Ishikawa (cell line): ENCODE data around the gene LYRM7.

ENCODE experiments used
- CEBPB ChIP-seq: IDR thresholded peaks from 2 replicates; pipeline ENCODE4 v1.6.1; 2012
- EGR1 ChIP-seq: IDR thresholded peaks from 2 replicates; pipeline ENCODE4 v1.6.1; 2012
- EP300 ChIP-seq: IDR thresholded peaks from 2 replicates; pipeline ENCODE4 v1.6.1; 2012; ENCODE audit warnings: borderline replicate concordance
- FOXM1 ChIP-seq: IDR thresholded peaks from 2 replicates; pipeline ENCODE4 v1.6.1; 2012; ENCODE audit warnings: low read depth, borderline replicate concordance
- MAX ChIP-seq: IDR thresholded peaks from 2 replicates; pipeline ENCODE4 v1.6.1; 2012
- REST ChIP-seq: IDR thresholded peaks from 2 replicates; pipeline ENCODE4 v1.6.1; 2012; ENCODE audit warnings: low read depth, mild to moderate bottlenecking
- TAF1 ChIP-seq: IDR thresholded peaks from 2 replicates; pipeline ENCODE4 v1.6.1; 2012; ENCODE audit warnings: low read depth, mild to moderate bottlenecking
- YY1 ChIP-seq: IDR thresholded peaks from 2 replicates; pipeline ENCODE4 v1.6.1; 2012; ENCODE audit warnings: low read depth

GRCh38 chr5:131193106-131193505 lies 22.4 kb downstream of the LYRM7 start:
- no peak for TF ChIP-seq EGR1
- TF ChIP-seq EP300: no peak
- TF ChIP-seq TAF1: no peak
- no peak for TF ChIP-seq FOXM1
- TF ChIP-seq CEBPB: no peak
- no peak for TF ChIP-seq REST
- TF ChIP-seq YY1: no peak
- TF ChIP-seq MAX: no peak
